ENCODE results near the gene RYR1. TPM values are rescaled to one million over a fixed set of nuclear protein-coding genes. Genes with fewer than 3 reads are reported as not detected.
"Not testable (repeated sequence)": the region's sequence is repeated elsewhere in the genome, so short reads cannot be mapped to it uniquely, and the experiment has no call there.

Gene RYR1
- total RNA-seq, 2 donors from 2014 or later = 0.76 to 1.7 TPM

GRCh38 chr19:38475176-38475575 is 41.7 kb downstream of the RYR1 start:
- intact Hi-C loops (cut with DNase I, micrococcal nuclease) = no loop called here
- no peak for DNase-seq
- ATAC-seq = no peak

DNA sequence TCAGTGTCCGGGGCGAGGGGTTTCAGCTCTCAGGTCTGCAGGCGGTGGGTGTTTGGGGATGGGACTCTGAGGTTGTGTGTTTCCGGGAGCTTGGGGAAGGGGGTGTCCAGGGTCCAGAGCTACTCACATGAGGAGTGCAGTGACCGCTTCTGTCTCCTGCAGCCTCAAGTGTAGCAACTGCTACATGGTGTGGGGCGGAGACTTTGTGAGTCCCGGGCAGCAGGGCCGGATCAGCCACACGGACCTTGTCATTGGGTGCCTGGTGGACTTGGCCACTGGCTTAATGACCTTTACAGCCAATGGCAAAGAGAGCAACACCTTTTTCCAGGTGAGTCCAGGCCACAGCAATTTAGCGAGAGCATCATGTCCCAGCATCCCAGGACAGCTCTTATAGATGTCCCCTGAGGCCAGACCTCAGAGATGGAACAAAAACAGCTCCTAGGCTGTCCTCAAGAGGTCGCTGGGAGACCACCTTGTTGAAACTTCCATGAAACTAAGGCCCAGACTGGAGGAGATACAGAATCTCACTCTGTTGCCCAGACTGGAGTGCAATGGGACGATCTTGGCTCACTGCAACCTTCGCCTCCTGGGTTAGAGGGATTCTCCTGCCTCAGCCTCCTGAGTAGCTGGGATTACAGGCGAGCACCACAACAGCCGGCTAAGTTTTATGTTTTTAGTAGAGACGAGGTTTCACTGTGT is 44.9 kb downstream of the RYR1 start:
- DNase-seq = no peak
- intact Hi-C loops (cut with DNase I, micrococcal nuclease) = no loop called here
- ATAC-seq = no peak

- ATAC-seq (no peak), DNase-seq (no peak)
- intact Hi-C loops (cut with DNase I, micrococcal nuclease) = no loop called here
Observed at GRCh38 chr19:38482496-38482895, 49.0 kb downstream of the RYR1 start.

- ATAC-seq (no peak), DNase-seq (no peak)
- intact Hi-C loops (cut with DNase I, micrococcal nuclease) = no loop called here
Observed at GRCh38 chr19:38483016-38483630, 49.6 kb downstream of the RYR1 start.

GRCh38 chr19:38484747-38485146 is 51.3 kb downstream of the RYR1 start:
- no peak for DNase-seq
- intact Hi-C loops (cut with DNase I, micrococcal nuclease) = no loop called here
- no peak for ATAC-seq

GRCh38 chr19:38485541-38486285 is 52.2 kb downstream of the RYR1 start:
- ATAC-seq (no peak), DNase-seq (no peak)
- intact Hi-C loops (cut with DNase I, micrococcal nuclease) = no loop called here

- ATAC-seq = no peak
- no peak for DNase-seq
- intact Hi-C loops (cut with DNase I, micrococcal nuclease) = no loop called here
Observed at GRCh38 chr19:38486731-38487336, 53.3 kb downstream of the RYR1 start.

DNA sequence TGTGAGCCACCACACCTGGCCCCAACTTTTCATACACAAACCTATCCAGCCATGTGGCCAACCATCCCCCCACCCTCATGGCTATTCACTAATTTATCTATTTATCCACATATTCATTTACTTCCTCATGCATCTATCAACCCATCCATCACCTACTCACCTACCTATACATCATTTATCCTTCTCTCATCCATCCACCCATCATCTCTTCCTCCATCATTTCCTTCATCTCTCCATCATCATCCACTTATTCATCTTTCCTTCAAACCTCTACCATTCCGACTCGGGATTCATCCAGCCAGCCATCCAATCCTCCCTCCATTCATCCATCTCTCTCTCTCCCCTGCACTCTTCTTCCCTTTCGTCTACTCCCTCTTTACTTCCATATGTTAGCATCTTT is 54.6 kb downstream of the RYR1 start:
- intact Hi-C loops (cut with DNase I, micrococcal nuclease) = no loop called here
- ATAC-seq (no peak), DNase-seq (no peak)

DNA sequence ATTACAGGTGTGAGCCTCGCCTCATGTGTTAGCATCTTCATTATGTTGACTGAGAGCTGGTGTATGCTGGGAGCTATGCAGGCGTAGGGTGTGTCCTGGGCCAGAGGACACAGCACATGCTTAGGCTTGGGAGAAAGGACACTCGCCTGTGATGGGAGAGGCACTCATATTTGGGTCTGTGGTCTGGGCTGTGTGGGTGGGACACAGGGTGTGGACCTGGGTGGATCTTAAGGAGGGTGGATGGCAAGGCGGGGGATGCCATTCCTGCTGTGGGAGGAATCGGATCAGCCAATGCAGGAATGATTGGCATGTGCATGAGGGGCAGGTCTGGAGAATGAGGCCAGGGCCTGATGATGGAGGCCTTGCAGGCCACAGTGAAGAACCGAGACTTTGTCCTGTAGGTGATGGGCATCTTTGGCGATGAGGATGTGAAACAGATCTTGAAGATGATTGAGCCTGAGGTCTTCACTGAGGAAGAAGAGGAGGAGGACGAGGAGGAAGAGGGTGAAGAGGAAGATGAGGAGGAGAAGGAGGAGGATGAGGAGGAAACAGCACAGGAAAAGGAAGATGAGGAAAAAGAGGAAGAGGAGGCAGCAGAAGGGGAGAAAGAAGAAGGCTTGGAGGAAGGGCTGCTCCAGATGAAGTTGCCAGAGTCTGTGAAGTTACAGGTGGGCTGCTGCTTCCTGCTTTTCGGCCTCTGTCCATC is 55.4 kb downstream of the RYR1 start:
- ATAC-seq = no peak

DNA sequence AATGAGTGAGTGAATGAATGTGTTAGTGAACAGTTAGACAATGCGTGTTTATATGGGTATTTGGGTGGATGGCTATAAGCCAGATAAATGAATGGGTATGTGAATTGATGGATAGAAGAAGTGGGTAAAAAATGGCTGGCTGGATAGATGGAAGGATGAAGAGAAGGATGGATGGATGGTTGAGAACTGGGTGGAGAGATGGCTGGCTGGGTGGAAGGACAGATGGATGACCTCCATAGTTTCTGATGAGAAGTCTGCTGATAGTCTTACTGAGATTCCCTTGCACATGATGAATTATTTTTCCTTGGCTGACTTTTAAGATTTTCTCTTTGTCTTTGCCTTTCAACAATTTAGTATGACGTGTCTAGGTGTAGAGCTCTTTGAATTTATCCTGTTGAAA is 57.4 kb downstream of the RYR1 start:
- intact Hi-C loops (cut with DNase I, micrococcal nuclease) = no loop called here
- DNase-seq (no peak), ATAC-seq (no peak)

More for the DNA sequence above, 55.4 kb downstream of the RYR1 start:
- no peak for DNase-seq
- intact Hi-C loops (cut with DNase I, micrococcal nuclease) = no loop called here

DNA sequence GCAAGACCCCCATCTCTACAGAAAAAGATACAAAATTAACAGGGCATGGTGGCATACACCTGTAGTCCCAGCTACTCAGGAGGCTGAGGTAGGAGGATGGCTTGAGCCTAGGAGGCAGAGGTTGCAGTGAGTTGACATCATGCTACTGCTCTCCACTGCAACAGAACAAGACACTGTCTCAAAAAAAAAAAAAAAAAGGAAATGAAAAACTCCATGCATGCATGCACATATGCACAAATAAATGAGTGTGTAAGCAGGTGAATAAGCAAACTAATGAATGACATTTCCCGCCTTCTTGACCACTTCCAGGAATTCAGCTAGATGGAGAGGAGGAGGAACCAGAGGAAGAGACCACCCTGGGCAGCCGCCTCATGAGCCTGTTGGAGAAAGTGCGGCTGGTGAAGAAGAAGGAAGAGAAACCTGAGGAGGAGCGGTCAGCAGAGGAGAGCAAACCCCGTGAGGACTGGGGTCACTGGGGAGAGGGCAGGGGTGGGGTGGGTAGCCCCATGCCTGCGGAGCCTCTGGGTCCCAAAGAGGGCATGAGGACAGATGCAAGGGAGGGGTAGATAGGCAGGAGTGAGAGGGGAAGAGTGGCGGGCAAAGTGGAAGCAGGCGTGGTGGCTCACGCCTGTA is 58.8 kb downstream of the RYR1 start:
- no peak for ATAC-seq
- intact Hi-C loops (cut with DNase I, micrococcal nuclease) = no loop called here
- DNase-seq = no peak

- DNase-seq (no peak), ATAC-seq (no peak)
- intact Hi-C loops (cut with DNase I, micrococcal nuclease) = no loop called here
Observed at GRCh38 chr19:38494379-38494778, 60.9 kb downstream of the RYR1 start.

GRCh38 chr19:38495375-38495774 is 61.9 kb downstream of the RYR1 start:
- ATAC-seq; DNase-seq; intact Hi-C loops (cut with DNase I, micrococcal nuclease): not testable (repeated sequence)

- ATAC-seq (no peak), DNase-seq (no peak)
- intact Hi-C loops (cut with DNase I, micrococcal nuclease) = no loop called here
Observed at GRCh38 chr19:38496116-38496515, 62.6 kb downstream of the RYR1 start.

- intact Hi-C loops (cut with DNase I, micrococcal nuclease) = no loop called here
- DNase-seq (no peak), ATAC-seq (no peak)
Observed at GRCh38 chr19:38496603-38497487, 63.4 kb downstream of the RYR1 start.

DNA sequence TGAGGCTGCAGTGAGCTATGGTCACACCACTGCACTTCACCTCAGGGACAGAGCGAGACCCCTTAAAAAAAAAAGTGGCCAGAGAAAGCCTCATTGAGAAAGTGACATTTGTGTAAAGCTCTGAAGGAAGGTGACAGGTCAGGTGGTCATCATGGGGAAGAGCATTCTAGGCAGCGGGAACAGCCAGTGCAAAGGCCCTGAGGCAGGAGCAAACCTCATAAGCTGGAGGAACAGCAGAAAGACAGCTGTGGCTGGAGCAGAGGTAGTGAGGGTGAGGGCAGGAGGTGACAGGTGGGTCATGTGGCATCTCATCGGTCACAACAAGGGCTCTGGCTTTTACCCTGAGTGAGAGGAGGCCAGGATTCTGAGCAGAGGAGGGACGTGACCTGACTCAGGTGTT is 64.4 kb downstream of the RYR1 start:
- intact Hi-C loops (cut with DNase I, micrococcal nuclease) = no loop called here
- DNase-seq (no peak), ATAC-seq (no peak)

DNA sequence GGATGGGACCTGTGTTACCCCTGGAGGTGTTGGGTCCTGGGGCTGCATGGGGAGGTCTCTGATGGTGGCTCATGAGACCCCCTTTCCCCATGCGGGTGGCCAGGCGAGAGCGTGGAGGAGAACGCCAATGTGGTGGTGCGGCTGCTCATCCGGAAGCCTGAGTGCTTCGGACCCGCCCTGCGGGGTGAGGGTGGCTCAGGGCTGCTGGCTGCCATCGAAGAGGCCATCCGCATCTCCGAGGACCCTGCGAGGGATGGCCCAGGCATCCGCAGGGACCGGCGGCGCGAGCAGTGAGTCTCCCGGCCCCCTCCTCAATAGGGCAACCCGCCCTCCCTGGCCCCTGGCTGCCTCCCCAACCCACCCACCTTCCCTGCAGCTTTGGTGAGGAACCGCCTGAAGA is 66.0 kb downstream of the RYR1 start:
- intact Hi-C loops (cut with DNase I, micrococcal nuclease) = no loop called here
- no peak for ATAC-seq
- DNase-seq = no peak

DNA sequence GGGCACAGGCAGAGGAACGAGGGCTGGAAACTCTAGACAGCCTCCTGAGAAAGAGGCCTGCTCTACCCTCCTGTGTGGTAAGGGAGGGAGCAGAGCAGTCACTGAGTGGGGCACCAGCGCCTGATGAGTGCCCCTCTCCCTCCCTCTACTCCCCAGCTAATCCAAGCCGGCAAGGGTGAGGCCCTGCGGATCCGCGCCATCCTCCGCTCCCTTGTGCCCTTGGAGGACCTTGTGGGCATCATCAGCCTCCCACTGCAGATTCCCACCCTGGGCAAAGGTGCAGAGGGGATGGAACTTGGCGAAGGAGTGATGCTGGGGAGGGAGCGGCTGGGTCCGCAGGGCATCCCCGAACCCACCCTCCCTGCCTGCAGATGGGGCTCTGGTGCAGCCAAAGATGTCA is 67.0 kb downstream of the RYR1 start:
- DNase-seq = no peak
- no peak for ATAC-seq
- intact Hi-C loops (cut with DNase I, micrococcal nuclease) = no loop called here

Measured in left colon (tissue), 2 donors.